GM04504 (cell line): ENCODE results near the gene MIPEP.
"Not testable (repeated sequence)": the region's sequence is repeated elsewhere in the genome, so short reads cannot be mapped to it uniquely, and the experiment has no call there.

Source experiments
- DNase-seq: peaks from one replicate; pipeline ENCODE4 v3.0.0-alpha.2; 2012; ENCODE audit warnings: low read depth

Gene MIPEP

GRCh38 chr13:23776698-23777574 is 112.3 kb downstream of the MIPEP start:
- DNase-seq: no peak

- DNase-seq: no peak
Measured at GRCh38 chr13:23772717-23773116, 116.5 kb downstream of the MIPEP start.

GRCh38 chr13:23771956-23772355 is 117.2 kb downstream of the MIPEP start:
- no peak for DNase-seq

GRCh38 chr13:23771552-23771951 is 117.6 kb downstream of the MIPEP start:
- DNase-seq: no peak

- DNase-seq: no peak
Measured at GRCh38 chr13:23770973-23771372, 118.2 kb downstream of the MIPEP start.

GRCh38 chr13:23770428-23770827 is 118.8 kb downstream of the MIPEP start:
- no peak for DNase-seq

- DNase-seq: no peak
Measured at GRCh38 chr13:23769401-23769800, 119.8 kb downstream of the MIPEP start.

GRCh38 chr13:23767838-23768237 is 121.4 kb downstream of the MIPEP start:
- no peak for DNase-seq

- DNase-seq: no peak
Measured at GRCh38 chr13:23766939-23767338, 122.3 kb downstream of the MIPEP start.

GRCh38 chr13:23766283-23766682 is 122.9 kb downstream of the MIPEP start:
- DNase-seq: no peak

- DNase-seq: no peak
Measured at GRCh38 chr13:23765531-23765930, 123.7 kb downstream of the MIPEP start.

- DNase-seq: no peak
Measured at GRCh38 chr13:23763318-23763717, 125.9 kb downstream of the MIPEP start.

GRCh38 chr13:23761760-23762159 is 127.4 kb downstream of the MIPEP start:
- not testable (repeated sequence) for DNase-seq

GRCh38 chr13:23760000-23760399 is 129.2 kb downstream of the MIPEP start:
- no peak for DNase-seq

GRCh38 chr13:23758798-23759527 is 130.2 kb downstream of the MIPEP start:
- no peak for DNase-seq

- DNase-seq: no peak
Measured at GRCh38 chr13:23754997-23755396, 134.2 kb downstream of the MIPEP start.

GRCh38 chr13:23754506-23754905 is 134.7 kb downstream of the MIPEP start:
- no peak for DNase-seq

GRCh38 chr13:23753458-23753857 is 135.7 kb downstream of the MIPEP start:
- no peak for DNase-seq

- DNase-seq: no peak
Measured at GRCh38 chr13:23752111-23753001, 136.8 kb downstream of the MIPEP start.

- DNase-seq: no peak
Measured at GRCh38 chr13:23751195-23751594, 138.0 kb downstream of the MIPEP start.

- no peak for DNase-seq
Measured at GRCh38 chr13:23750383-23751121, 138.6 kb downstream of the MIPEP start.
